ENCODE data around the gene RPS5.
"Not testable (repeated sequence)": the region's sequence is repeated elsewhere in the genome, so short reads cannot be mapped to it uniquely, and the experiment has no call there.

The RPS5 gene

GRCh38 chr19:58386576-58387337, at the start of gene RPS5:
TSS of gene RPS5 (plus strand) at chr19:58387269. CDS start at chr19:58388138, 869 bp downstream.
- peak; percentile 90 for DNase-seq

GRCh38 chr19:58338336-58338735, 48.7 kb upstream of the RPS5 start:
- no peak for DNase-seq

GRCh38 chr19:58338825-58339558, 48.1 kb upstream of the RPS5 start:
- no peak for DNase-seq

- no peak for DNase-seq
Observed at GRCh38 chr19:58345558-58345957, 41.5 kb upstream of the RPS5 start.

GRCh38 chr19:58346961-58347929, 39.8 kb upstream of the RPS5 start:
- DNase-seq: peak; percentile 65

GRCh38 chr19:58348080-58348479, 39.0 kb upstream of the RPS5 start:
- DNase-seq: not testable (repeated sequence)

- no peak for DNase-seq
Observed at GRCh38 chr19:58349590-58349989, 37.5 kb upstream of the RPS5 start.

- DNase-seq: no peak
Observed at GRCh38 chr19:58350001-58350861, 36.8 kb upstream of the RPS5 start.

- no peak for DNase-seq
Observed at GRCh38 chr19:58350871-58351557, 36.1 kb upstream of the RPS5 start.

- DNase-seq: no peak
Observed at GRCh38 chr19:58351558-58351878, 35.6 kb upstream of the RPS5 start.

GRCh38 chr19:58351990-58352755, 34.9 kb upstream of the RPS5 start:
- DNase-seq: no peak

- no peak for DNase-seq
Observed at GRCh38 chr19:58352760-58353671, 34.1 kb upstream of the RPS5 start, which contains the start of gene A1BG. TSS of gene A1BG (minus strand) at chr19:58353492. CDS start at chr19:58353437, 55 bp downstream.

GRCh38 chr19:58353717-58354477, 33.2 kb upstream of the RPS5 start:
- DNase-seq: no peak

GRCh38 chr19:58354478-58355030, 32.5 kb upstream of the RPS5 start:
- no peak for DNase-seq

GRCh38 chr19:58355215-58355796, 31.8 kb upstream of the RPS5 start:
- no peak for DNase-seq

- peak; percentile 33 for DNase-seq
Observed at GRCh38 chr19:58355908-58356765, 30.9 kb upstream of the RPS5 start.
